SH-SY5Y (cell line): ENCODE results near the gene NDFIP2.

ENCODE experiments used
- GATA2 ChIP-seq: IDR thresholded peaks from 2 replicates; pipeline ENCODE4 v1.6.1; 2011; ENCODE audit warnings: mild to moderate bottlenecking, low read depth, low read length
- GATA3 ChIP-seq: IDR thresholded peaks from 2 replicates; pipeline ENCODE4 v1.6.1; 2011; ENCODE audit warnings: low read depth, mild to moderate bottlenecking, low read length, moderate library complexity

DNA sequence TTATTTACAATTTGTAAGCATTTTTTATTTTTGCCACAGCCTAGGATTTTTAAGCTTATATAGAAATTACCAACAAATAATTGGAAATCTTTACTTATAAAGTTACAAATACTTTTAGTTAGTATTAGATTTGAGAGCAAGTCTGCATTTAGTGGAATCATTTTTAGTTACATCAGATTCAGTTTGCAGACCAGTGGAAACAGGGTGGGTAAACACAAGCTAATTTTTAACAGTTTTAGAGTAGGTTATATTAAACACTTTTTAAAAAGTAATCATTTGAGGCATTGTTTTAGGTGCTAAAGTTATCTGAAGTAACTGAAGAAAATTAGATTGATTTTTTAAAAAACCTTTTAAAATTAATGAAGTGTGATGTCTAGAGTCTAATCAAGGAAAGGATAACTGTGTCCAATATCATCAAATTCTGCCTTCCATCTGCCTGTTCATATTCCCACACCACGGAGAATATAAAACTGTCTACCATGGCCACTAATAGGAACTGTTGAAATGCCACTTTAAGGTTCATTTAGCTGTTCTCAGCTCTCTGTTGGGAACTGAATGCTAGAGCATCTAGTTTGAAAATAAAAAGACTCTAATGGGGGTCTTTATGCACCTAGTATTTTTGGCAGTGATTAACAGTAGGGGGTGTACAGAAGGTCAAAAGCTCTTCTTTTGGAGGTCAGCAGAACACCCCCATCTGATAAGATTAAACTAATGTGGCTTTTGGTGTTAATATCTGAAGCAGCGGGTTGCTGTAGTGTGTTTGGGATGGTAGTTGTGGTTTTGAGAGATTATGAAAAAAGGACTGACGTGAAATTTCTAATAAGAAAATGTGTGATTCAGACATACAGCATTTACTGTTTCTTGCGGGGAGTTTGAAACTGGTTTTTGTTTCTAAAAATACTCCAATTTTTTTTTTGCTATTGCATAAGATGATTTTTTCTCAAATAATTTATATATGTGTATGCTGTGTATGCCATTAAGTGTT lies 66.5 kb downstream of the NDFIP2 start:
- TF ChIP-seq GATA2: no peak
- TF ChIP-seq GATA3: no peak
